Hepatic stellate cell (primary cell): ENCODE measurements around the gene DEGS2.

Source experiments
- DNase-seq: peaks from one replicate; pipeline ENCODE4 v3.0.0; 2011; ENCODE audit warnings: low spot score

Gene DEGS2

DNA sequence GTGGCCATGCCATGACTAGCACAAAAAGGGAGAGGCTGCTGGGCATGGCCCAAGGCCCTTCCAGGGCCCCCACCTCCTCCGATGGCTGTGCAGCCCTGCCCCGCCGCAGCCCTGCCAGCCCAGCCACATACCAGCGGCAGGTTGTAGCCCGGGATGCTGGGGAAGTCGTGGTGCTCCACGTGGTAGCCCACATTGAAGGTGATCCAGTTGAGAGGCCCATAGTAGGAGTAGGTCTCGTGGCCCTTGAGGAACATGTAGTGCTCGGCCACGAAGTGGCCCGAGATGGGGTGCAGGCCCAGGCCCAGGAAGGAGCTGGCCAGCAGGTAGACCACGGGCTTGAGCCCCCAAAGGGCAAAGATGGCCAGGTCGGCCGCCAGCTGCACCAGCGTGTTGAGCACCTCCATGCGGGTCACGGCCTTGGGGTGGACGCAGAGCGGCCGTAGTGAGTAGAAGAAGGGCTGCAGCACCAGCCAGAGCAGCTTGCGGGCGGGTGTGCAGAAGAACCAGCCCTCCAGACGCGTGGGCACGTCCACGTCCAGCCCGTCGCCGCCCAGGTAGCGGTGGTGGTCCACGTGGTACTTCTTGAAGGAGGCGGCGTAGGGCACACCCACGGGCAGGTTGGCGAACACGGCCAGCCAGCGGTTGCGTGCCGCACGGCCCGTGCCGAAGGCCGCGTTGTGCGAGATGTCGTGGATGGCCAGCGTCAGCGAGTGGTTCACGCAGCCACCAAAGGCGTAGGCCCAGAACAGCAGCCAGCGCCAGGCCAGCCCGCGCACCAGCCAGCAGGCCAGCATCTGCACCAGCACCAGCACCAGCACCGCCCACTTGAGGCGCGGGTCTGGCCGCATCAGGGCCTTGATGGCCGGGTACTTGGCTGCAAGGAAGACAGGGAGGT, 10.4 kb downstream of the DEGS2 start:
- no peak for DNase-seq

GRCh38 chr14:100147691-100148464, 11.6 kb downstream of the DEGS2 start:
- DNase-seq: no peak

DNA sequence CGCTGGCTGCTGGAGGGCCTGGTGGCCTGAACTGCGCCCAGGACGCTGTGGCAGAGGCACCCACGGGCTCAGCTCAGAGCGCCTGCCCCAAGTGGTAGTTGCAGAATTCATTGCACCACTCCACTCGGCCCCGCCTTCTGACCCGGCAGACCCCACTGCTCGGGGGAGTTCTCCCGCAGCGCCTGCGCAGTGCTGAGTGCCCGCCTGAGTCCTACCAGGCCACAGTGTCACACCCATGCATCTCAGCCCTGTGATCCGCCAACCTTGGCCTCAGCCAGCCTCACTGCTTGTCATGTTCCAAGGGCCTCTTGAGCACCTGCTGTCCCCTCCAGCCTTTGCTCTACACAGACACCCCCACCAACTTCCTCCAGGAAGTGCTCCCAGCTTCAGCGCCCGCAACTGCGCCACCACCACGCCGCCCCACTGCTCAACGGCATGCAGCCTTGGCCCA, 12.2 kb downstream of the DEGS2 start:
- DNase-seq: no peak

DNA sequence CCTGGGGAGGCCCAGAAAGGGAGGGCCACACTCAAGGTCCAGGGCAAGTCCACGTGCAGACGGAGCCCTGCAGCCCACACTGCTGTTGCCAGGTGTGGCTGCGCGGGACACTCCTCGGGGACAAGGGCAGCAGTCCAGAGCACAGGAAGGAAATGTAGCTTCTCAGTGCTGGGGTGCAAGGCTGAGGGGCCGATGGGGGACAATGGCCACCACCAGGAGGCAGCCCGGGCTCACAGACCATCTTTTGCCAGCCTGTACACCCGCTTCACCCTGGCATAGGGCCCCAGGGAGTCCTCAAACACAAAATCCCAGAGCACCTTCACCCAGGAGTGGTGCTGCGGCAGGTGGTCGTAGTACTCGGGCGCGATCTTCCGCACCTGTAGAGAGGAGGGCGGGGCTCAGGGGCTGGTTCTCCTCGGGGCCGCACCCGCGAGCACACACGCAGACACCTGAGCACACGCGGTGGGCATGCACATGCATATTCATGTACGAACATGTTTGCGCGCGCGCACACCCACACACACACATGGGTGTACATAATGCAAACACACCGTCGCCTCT, 12.8 kb downstream of the DEGS2 start:
- DNase-seq: no peak

- DNase-seq: no peak
Observed at GRCh38 chr14:100145682-100146464, 13.6 kb downstream of the DEGS2 start.

GRCh38 chr14:100144996-100145646, 14.3 kb downstream of the DEGS2 start:
- no peak for DNase-seq

GRCh38 chr14:100144645-100144995, 14.8 kb downstream of the DEGS2 start:
- DNase-seq: no peak

GRCh38 chr14:100143934-100144333, 15.5 kb downstream of the DEGS2 start:
- DNase-seq: no peak

GRCh38 chr14:100143523-100143922, 15.9 kb downstream of the DEGS2 start:
- DNase-seq: no peak

DNA sequence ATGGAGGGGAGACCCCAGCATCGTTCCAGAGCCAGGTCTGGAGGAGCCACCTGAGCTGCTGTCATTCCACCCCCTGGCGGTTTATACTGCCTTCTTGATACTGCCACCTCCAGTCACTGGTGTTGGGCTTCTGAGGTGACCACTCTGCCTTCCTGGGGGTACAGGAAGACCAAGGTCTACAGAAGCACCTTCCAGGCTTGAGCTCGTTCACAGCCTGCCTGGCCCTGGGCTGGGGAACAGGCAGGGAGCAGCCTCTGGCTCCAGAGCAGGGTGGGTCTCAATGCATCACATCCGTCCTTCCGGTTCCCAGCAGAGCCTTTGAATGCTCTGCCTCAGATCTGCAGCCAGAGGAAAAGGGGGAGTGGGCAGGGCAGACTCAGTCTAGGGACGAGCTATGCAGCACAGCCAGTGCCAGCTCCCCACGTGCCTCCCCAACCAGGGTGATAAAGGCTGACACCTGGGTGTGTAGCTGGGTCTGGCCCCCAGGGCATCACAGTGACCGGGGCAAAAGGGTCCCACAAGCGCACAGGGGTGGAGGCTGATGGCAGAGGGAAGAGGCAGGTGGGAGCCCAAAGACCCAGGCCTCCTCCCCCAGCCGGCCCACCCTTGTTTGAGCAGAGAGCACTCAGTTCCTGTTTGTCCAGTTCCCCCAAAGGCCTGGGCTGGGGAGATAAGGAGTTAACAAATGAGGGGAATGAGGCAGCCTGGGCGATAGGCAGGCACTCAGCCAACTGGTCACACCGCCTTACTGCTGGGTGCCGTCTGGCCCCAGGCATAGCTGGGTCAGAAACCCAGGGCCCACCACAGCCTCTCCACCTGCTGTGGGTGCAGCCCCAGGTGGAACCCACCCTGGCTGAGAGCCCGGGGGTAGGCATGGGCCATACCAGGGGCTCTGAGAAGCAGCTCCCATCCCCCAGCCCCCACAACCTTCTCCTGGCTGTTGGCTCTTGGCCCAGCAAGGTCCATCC, 17.1 kb downstream of the DEGS2 start:
- DNase-seq: no peak

DNA sequence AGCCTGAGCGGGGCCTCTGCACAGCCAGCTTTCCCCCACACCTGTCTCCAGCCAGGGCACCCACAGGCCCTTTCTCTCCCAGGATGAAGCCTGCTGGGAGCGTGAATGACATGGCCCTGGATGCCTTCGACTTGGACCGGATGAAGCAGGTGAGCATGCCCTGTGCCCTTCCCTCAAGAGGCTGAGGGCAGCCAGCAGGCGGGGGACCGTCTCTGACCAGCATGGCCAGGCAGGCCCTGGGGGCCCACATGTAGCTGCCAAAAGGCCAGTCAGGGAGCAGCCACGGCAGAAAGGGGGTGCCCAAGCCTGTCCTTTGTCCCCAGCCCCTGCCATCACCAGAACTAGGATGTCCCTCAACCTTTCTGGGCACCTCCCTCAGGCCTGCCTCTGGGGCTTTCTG, 18.3 kb downstream of the DEGS2 start:
- DNase-seq: no peak

DNA sequence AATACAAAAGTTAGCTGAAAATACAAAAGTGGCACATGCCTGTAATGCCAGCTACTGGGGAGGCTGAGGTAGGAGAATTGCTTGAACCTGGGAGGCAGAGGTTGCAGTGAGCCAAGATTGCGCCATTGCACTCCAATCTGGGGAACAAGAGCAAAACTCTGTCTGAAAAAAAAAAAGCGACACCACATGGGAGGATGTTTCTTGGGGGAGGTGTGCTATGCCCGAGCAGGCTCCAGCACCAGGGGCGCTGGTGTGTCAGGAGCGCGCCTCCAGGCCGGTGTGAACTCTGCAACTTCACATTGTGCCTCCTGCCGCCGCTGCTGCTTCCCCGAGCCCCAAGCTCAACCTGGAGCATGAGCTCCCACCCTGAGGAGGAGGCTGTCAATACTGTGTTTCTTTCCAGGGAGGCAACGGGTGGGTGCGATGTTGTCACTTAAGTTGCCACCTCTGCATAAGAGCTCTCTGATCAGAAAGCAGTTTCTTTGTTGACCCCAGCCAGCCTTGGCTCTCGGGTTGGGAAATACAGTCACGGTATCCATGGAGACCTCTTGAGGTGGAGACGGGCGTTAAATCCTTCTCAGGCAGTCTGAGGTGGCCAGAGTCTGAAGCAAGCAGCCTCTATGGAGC, 18.9 kb downstream of the DEGS2 start:
- DNase-seq: no peak

GRCh38 chr14:100138955-100139354, 20.5 kb downstream of the DEGS2 start:
- DNase-seq: no peak

- no peak for DNase-seq
Observed at GRCh38 chr14:100138082-100138787, 21.2 kb downstream of the DEGS2 start.

DNA sequence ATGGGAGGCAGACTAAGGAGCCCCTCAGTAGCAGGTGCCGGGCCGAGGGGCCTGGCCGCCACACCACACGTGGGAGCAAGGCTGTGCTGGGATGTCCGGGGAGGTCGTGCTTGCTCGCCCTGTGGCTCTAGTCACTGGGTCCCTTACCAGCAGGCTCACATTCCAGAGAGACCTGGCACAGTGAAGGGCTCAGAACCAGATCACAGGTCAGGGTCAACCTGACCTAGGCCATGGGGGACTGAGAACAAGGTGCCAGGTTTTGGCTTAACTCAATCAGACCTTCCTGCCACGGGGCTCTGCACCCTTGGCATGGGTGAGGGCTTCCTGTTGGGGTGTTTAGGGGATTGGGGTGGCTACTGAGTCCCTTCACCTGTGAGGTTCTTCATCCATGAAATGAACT, 22.3 kb downstream of the DEGS2 start:
- DNase-seq: no peak

DNA sequence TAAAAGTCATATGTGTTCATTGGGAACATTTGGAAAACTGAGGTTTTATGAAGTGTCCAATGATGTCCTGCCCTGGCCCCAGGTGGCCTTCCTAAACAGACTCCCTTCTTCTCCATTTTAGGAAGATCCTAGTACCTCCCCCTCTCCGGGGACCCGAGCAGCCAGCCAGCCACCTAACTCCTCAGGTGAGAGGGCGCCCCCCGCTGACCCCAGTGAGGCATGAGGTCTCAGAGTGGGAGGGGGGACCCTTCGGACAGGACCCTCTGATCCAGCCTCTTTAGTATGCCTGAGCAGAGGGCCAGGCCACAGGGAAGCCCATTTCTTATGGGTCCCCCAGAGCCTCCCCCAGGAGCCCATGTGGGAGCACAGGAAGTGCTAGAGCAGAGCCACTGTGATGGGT, 23.7 kb downstream of the DEGS2 start:
- no peak for DNase-seq

DNA sequence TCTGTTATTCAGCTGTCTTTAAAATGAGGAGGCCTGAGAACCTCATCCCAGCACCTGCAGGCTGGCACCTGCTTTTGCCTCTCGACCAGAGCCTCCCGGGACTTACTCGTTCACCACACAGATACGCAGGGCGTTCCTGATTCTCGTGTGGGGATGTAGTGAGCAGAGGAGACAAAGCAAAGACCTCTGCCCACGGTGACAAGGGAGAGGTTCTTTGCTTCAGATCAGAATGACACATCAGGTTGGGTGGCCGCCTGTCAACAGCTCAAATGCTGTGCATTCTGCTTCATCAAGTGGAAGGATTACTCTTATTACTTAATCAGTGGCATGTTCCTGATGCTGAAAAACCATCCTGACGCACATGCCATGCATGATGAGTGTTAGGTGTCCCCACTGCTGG, 24.4 kb downstream of the DEGS2 start:
- no peak for DNase-seq

- DNase-seq: no peak
Observed at GRCh38 chr14:100134586-100134985, 24.9 kb downstream of the DEGS2 start.

DNA sequence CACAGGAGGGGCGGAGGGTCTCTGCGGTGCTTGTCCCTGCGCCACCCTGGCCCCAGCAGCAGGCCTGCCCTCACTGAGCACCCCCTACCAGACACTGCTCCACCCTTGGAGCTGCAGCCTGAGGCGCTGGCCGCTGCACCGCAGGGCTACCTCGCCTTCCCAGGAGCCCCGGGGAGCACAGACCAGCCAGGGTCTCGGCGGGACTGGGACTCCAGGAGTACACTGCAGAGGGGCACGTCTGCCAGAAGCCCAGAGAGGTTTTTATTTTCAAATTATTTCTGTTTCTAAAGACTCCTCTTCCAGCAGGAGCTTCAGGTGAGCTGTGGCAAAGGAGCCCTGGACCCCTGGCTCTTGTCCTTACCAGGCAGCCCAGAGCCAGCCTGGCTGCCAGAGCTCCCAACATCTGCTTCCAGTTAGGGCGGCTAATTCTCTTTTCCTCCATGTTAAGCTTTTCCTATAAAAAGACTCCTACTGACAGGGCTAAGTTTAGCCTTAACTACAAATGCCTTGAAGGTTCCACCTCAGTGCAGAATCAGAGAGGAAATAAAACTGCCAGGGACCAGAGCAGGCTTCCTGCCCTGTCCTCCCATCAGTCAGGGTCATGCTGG, 26.4 kb downstream of the DEGS2 start:
- no peak for DNase-seq
